IMR-90 (cell line): ENCODE measurements around the gene CPAMD8.

Source experiments
- CHD1 ChIP-seq: IDR thresholded peaks from 2 replicates; pipeline ENCODE4 v1.6.1; 2012; ENCODE audit warnings: low read depth, low read length, improper control_type of control experiment
- MAFK ChIP-seq: IDR thresholded peaks from 2 replicates; pipeline ENCODE4 v1.6.1; 2012; ENCODE audit warnings: low read depth, low read length, improper control_type of control experiment
- MXI1 ChIP-seq: IDR thresholded peaks from 2 replicates; pipeline ENCODE4 v1.6.1; 2012; ENCODE audit warnings: low read depth, mild to moderate bottlenecking, low read length, moderate library complexity, borderline replicate concordance
- NFE2L2 ChIP-seq: fragments of 150-350 bp; IDR thresholded peaks from 2 replicates; pipeline ENCODE4 v1.6.1; 2016; ENCODE audit warnings: low read depth, mild to moderate bottlenecking, low read length
- POLR2A ChIP-seq: IDR thresholded peaks from 2 replicates; pipeline ENCODE4 v1.6.1; 2012; ENCODE audit warnings: mild to moderate bottlenecking, low read depth, low read length
- RCOR1 ChIP-seq: IDR thresholded peaks from 2 replicates; pipeline ENCODE4 v1.6.1; 2012; ENCODE audit warnings: mild to moderate bottlenecking, low read length, improper control_type of control experiment; ENCODE audit not compliant: insufficient replicate concordance
- RFX5 ChIP-seq: IDR thresholded peaks from 2 replicates; pipeline ENCODE4 v1.8.0; 2012; ENCODE audit warnings: low read depth, mild to moderate bottlenecking, low read length, moderate library complexity
- SMC3 ChIP-seq: fragments of 150-350 bp; IDR thresholded peaks from 2 replicates; pipeline ENCODE4 v1.6.1; 2016; ENCODE audit warnings: low read depth, mild to moderate bottlenecking, antibody characterized with exemption, low read length, moderate library complexity
- TF ChIP-seq, protein P1 (sequence below): conservative IDR thresholded peaks from 2 replicates; pipeline ENCODE4 v1.5.1; 2012; ENCODE audit warnings: mild to moderate bottlenecking, low read depth, low read length, improper control_type of control experiment
- TF ChIP-seq, protein P2 (sequence below): fragments of 150-350 bp; IDR thresholded peaks from 2 replicates; pipeline ENCODE4 v1.6.1; 2017; ENCODE audit warnings: mild to moderate bottlenecking, antibody characterized with exemption, low read length, low read depth

DNA sequence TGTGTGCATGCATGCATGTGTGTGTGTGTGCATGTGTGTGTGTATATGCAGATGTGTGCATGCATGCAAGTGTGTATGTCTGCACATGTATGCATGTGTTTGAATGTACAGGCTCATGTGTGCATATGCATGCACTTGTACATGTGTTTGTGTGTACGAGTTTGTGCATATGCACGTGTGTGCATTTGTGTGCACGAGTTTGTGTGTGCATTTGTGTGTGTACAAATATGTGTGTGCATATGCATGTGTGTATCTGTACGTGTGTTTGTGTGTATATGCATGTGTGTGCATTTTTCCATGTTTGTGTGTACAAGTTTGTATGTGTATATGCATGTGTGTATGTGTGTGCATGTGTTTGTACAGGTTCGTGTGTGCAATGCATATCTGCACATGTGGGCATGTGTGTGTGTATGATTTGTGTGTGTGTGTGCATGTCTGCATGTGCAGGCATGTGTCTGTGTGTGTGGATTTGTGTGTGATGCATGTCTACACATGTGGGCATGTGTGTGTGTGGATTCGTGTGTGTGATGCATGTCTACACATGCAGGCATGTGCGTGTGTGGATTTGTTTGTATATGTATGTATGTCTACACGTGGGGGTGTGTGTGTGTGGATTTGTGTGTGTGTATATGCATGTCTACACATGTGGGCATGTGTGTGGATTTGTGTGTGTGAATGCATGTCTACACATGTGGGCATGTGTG lies 80.7 kb downstream of the CPAMD8 start:
- TF ChIP-seq SMC3 (no peak), POLR2A (no peak), RFX5 (no peak), MXI1 (no peak), MAFK (no peak), CHD1 (no peak), NFE2L2 (no peak), RCOR1 (no peak)
- TF ChIP-seq, protein P1, sequence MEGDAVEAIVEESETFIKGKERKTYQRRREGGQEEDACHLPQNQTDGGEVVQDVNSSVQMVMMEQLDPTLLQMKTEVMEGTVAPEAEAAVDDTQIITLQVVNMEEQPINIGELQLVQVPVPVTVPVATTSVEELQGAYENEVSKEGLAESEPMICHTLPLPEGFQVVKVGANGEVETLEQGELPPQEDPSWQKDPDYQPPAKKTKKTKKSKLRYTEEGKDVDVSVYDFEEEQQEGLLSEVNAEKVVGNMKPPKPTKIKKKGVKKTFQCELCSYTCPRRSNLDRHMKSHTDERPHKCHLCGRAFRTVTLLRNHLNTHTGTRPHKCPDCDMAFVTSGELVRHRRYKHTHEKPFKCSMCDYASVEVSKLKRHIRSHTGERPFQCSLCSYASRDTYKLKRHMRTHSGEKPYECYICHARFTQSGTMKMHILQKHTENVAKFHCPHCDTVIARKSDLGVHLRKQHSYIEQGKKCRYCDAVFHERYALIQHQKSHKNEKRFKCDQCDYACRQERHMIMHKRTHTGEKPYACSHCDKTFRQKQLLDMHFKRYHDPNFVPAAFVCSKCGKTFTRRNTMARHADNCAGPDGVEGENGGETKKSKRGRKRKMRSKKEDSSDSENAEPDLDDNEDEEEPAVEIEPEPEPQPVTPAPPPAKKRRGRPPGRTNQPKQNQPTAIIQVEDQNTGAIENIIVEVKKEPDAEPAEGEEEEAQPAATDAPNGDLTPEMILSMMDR, result no peak
- TF ChIP-seq, protein P2, sequence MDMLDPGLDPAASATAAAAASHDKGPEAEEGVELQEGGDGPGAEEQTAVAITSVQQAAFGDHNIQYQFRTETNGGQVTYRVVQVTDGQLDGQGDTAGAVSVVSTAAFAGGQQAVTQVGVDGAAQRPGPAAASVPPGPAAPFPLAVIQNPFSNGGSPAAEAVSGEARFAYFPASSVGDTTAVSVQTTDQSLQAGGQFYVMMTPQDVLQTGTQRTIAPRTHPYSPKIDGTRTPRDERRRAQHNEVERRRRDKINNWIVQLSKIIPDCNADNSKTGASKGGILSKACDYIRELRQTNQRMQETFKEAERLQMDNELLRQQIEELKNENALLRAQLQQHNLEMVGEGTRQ, result no peak
